Effector memory CD4-positive, alpha-beta T cell (primary cell): ENCODE results near the gene GNAI1.

Experiments
- DNase-seq, 3 donors: peaks; one replicate each; pipeline ENCODE4 v3.0.0-alpha.2; 2020
- H3K27ac ChIP-seq: 2 replicates; pipeline ENCODE4 v1.7.0; 2013; ENCODE audit warnings: mild to moderate bottlenecking, low read length, moderate library complexity; ENCODE audit not compliant: insufficient read depth, poor library complexity, severe bottlenecking
- H3K27me3 ChIP-seq: replicated peaks from 2 replicates; pipeline ENCODE4 v1.7.0; 2013; ENCODE audit warnings: mild to moderate bottlenecking, low read length; ENCODE audit not compliant: insufficient read depth, control insufficient read depth, poor library complexity, severe bottlenecking
- H3K36me3 ChIP-seq: 2 replicates; pipeline ENCODE4 v1.7.0; 2013; ENCODE audit warnings: mild to moderate bottlenecking, low read length, moderate library complexity; ENCODE audit not compliant: control insufficient read depth, insufficient read depth
- H3K4me1 ChIP-seq: 2 replicates; pipeline ENCODE4 v1.7.0; 2013; ENCODE audit warnings: low read length, mild to moderate bottlenecking; ENCODE audit not compliant: control insufficient read depth, insufficient read depth, poor library complexity, severe bottlenecking
- H3K4me3 ChIP-seq: 2 replicates; pipeline ENCODE4 v1.7.0; 2013; ENCODE audit warnings: low read length, low read depth, mild to moderate bottlenecking; ENCODE audit not compliant: insufficient read depth, poor library complexity, severe bottlenecking
- H3K9me3 ChIP-seq: 2 replicates; pipeline ENCODE4 v1.7.0; 2013; ENCODE audit warnings: mild to moderate bottlenecking, low read length, moderate library complexity; ENCODE audit not compliant: control insufficient read depth

The GNAI1 gene

DNA sequence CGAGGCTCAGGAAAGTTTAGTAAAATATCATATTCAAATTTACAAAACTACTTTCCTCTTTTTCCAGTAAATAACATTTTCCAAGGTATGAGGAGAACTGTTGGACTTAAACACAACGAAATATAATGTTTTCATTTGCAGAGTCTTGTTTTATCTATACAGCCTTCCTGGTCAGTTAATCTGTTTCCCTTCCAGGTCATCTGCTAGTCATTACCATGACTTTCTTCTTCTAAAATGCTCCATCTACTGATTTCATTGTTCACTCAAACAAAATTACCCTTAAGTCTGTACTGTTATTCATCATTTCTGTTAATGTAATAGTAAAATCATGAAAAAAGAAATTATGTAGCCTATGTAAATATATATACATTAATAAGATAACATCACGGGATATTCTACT lies 69.8 kb downstream of the GNAI1 start:
- Histone ChIP-seq H3K4me1 (no peaks in the 10 kb centered on the region), H3K36me3 (no peaks in the 10 kb centered on the region), H3K9me3 (no peaks in the 10 kb centered on the region), H3K27me3 (no peaks in the 10 kb centered on the region), H3K27ac (no peak overlapping the region), H3K4me3 (no peak overlapping the region)
- no peak for DNase-seq

DNA sequence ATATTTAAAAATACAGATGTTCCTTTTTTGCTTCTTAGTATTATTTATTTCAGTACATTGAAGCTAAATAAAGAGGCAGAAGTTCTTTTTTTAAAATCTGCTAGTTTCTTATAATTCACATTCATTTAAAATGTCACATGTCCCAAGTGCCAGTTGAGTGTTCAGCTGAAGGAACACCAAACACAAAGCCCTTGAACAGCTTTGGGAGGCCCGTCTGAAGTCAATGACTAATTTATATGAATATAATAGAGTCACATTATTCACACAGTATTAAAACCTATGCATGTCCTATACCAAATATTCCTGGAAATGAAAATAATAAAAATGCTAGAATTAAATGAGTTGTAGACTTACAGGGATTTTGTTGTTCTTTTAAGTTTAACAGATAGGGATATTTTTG lies 70.3 kb downstream of the GNAI1 start:
- no peak overlapping the region for H3K4me3 ChIP-seq
- no peaks in the 10 kb centered on the region for H3K36me3 ChIP-seq
- no peak overlapping the region for H3K27ac ChIP-seq
- no peak for DNase-seq
- no peaks in the 10 kb centered on the region for H3K27me3 ChIP-seq
- H3K4me1 ChIP-seq, result no peaks in the 10 kb centered on the region
- H3K9me3 ChIP-seq, result no peaks in the 10 kb centered on the region

DNA sequence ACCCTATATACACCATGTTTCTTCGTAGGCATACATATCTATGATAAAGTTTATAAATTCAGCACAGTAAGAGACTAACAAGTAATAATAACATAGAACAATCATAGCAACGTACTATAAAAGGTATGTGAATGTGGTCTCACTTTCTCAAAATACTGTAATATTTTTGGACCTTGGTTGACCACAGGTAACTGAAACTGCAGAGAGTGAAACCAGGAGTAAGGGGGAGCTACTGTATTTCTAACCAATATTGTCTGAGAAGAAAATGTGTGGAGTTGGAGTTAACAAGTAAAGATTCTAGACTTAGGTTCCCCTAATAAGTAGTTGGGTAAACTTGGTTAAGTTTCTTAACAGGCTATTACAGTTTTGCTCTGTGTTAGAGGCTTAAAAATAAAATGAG lies 72.1 kb downstream of the GNAI1 start:
- H3K27ac ChIP-seq, result no peak overlapping the region
- H3K9me3 ChIP-seq, result no peaks in the 10 kb centered on the region
- DNase-seq, result no peak
- H3K36me3 ChIP-seq, result no peaks in the 10 kb centered on the region
- H3K4me1 ChIP-seq, result no peaks in the 10 kb centered on the region
- no peak overlapping the region for H3K4me3 ChIP-seq
- H3K27me3 ChIP-seq, result no peaks in the 10 kb centered on the region

- Histone ChIP-seq H3K27ac (no peak overlapping the region), H3K36me3 (no peaks in the 10 kb centered on the region)
- DNase-seq, result no peak
Observed at GRCh38 chr7:80207501-80207900, 72.9 kb downstream of the GNAI1 start.

DNA sequence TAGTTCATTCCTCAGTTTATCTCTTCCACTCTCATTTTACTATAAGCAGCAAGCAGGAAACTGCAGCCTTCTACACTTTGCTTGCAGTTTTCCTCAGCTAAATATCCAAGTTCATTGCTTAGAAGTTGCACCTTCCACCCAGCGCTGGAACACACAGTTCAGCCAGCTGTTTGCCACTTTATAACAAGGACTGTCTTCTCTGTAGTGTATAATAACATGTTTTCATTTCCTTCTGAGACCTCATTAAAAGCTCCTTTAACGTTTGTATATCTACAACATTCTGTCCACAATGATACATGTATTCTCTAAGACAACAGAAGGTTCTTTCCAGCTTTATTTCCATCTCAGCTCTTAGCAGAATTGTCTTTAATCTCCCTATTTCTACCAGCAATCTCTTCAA lies 74.1 kb downstream of the GNAI1 start:
- DNase-seq, result no peak
- H3K4me3 ChIP-seq, result no peak overlapping the region
- H3K27ac ChIP-seq, result no peak overlapping the region
- H3K4me1 ChIP-seq, result no peaks in the 10 kb centered on the region
- no peaks in the 10 kb centered on the region for H3K27me3 ChIP-seq
- H3K9me3 ChIP-seq, result no peaks in the 10 kb centered on the region
- H3K36me3 ChIP-seq, result no peaks in the 10 kb centered on the region

More at GRCh38 chr7:80207501-80207900, 72.9 kb downstream of the GNAI1 start:
- Histone ChIP-seq H3K9me3 (no peaks in the 10 kb centered on the region), H3K27me3 (no peaks in the 10 kb centered on the region), H3K4me3 (no peak overlapping the region), H3K4me1 (no peaks in the 10 kb centered on the region)

DNA sequence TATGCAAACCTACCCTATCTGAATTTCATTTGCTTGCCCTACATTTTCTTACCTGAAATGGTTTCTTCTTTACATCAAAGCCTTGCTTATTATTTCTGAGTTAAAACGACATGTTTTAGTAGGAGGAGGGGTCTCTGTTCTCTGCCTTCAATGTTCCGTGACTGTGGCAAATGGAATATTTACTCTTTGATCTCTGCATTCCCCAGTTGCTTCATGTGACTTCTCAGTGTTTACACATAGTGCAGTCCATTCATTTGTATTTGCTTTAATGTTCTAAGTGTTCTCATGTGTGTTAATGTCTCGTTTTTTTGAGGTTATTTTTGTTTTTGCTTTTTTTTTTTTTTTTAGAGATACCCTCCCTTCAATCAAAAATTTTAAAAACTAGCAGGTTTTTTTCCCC lies 75.8 kb downstream of the GNAI1 start:
- Histone ChIP-seq H3K27ac (no peak overlapping the region), H3K36me3 (no peaks in the 10 kb centered on the region), H3K4me3 (no peak overlapping the region), H3K9me3 (no peaks in the 10 kb centered on the region), H3K27me3 (no peaks in the 10 kb centered on the region), H3K4me1 (no peaks in the 10 kb centered on the region)
- DNase-seq, result no peak

- Histone ChIP-seq H3K9me3 (no peaks in the 10 kb centered on the region), H3K27me3 (no peaks in the 10 kb centered on the region), H3K27ac (no peak overlapping the region), H3K4me3 (no peak overlapping the region), H3K4me1 (no peaks in the 10 kb centered on the region), H3K36me3 (no peaks in the 10 kb centered on the region)
- no peak for DNase-seq
Observed at GRCh38 chr7:80213814-80214213, 79.2 kb downstream of the GNAI1 start.

- H3K27me3 ChIP-seq, result no peaks in the 10 kb centered on the region
- H3K36me3 ChIP-seq, result no peaks in the 10 kb centered on the region
- no peaks in the 10 kb centered on the region for H3K4me1 ChIP-seq
- H3K27ac ChIP-seq, result no peak overlapping the region
- H3K4me3 ChIP-seq, result no peak overlapping the region
- no peak for DNase-seq
- H3K9me3 ChIP-seq, result no peaks in the 10 kb centered on the region
Observed at GRCh38 chr7:80215734-80216133, 81.1 kb downstream of the GNAI1 start.

DNA sequence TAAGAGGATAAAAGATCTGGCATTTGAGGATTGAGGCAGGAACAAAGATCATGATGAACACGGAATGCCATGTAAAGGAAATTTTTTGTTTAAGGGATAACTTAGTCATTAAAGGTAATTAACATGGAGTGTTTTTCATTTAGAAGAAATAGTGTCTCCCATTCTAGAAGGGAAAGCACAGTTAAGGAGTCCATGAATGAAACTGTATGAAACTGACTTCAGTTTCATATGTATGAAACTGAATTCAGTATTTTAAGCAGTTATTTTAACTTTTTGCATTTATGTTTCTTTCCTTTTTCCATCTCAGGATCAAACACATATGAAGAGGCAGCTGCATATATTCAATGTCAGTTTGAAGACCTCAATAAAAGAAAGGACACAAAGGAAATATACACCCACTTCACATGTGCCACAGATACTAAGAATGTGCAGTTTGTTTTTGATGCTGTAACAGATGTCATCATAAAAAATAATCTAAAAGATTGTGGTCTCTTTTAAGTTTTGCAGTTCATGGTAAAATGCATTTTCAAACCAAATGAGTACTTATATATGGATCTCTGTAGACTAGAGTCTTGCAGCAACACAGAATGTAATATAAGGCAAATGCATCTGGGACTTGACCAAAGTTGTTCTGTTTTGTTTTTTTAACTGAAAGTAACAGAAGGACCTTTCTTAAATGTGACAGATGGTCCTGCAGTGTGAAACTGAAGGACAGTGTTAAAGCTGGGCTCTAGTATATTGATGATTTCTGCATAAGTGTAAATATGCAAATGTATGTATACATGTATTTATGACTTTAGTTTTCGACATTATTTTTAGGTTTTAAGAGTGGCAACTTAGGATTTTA lies 82.6 kb downstream of the GNAI1 start:
- DNase-seq, result no peak
- H3K4me3 ChIP-seq, result no peak overlapping the region
- H3K4me1 ChIP-seq, result no peaks in the 10 kb centered on the region
- no peaks in the 10 kb centered on the region for H3K36me3 ChIP-seq
- H3K27ac ChIP-seq, result no peak overlapping the region
- no peaks in the 10 kb centered on the region for H3K9me3 ChIP-seq
- H3K27me3 ChIP-seq, result no peaks in the 10 kb centered on the region

DNA sequence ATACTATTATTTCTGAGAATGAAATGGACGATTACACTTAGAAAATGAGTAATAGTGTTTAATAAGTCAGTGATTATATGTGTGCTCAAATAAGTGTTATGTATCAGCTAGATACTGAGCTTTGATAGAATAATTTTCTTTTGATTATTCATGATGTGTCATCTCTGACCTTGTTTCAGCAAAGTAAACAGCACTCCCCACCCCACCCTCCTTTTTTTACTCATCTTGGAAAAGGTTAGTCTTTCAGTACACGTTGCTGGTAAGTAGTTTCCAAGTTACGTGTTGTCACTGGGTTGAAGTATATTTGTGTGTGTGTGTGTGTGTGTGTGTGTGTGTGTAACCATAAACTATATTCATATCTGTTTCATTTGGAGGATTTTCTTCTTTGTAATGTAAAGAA lies 84.1 kb downstream of the GNAI1 start:
- no peak for DNase-seq
- Histone ChIP-seq H3K4me1 (no peaks in the 10 kb centered on the region), H3K9me3 (no peaks in the 10 kb centered on the region), H3K27ac (no peak overlapping the region), H3K27me3 (no peaks in the 10 kb centered on the region), H3K36me3 (no peaks in the 10 kb centered on the region), H3K4me3 (no peak overlapping the region)
